Measurements from ENCODE around the gene TMEM184C.

GRCh38 chr4:147644471-147644870 lies 27.3 kb downstream of the TMEM184C start:
- TF ChIP-seq CTCF (IDR thresholded peaks at IDR 0.05) (no peak), POLR2A (IDR thresholded peaks at IDR 0.05) (no peak)
